Prostate gland (tissue), 2 donors: ENCODE data around the gene TARDBP.

ENCODE experiments used
- CTCF ChIP-seq, 4 experiments: fragments of 200-600 bp in 2 of 4; fragments of 450-650 bp in 2 of 4; sonication (generic) in 2 of 4; IDR thresholded peaks; 1 replicate in 3 of 4; 2 replicates in 1 of 4; pipeline ENCODE4 v1.5.1; 2016 to 2019; ENCODE audit warnings: antibody characterized with exemption in 4 of 4, mild to moderate bottlenecking in 2 of 4, moderate library complexity in 2 of 4
- POLR2A ChIP-seq: fragments of 450-650 bp; IDR thresholded peaks from one replicate; pipeline ENCODE4 v1.6.1; 2016; ENCODE audit warnings: antibody characterized with exemption, mild to moderate bottlenecking

GRCh38 chr1:11037740-11038182 lies 25.3 kb downstream of the TARDBP start:
- TF ChIP-seq CTCF (IDR thresholded peaks at IDR 0.05) = peak; percentile 77 to 96 (median 92)
- TF ChIP-seq POLR2A = no peak
